Measurements from ENCODE around the gene UGT1A9.

Gene UGT1A9

DNA sequence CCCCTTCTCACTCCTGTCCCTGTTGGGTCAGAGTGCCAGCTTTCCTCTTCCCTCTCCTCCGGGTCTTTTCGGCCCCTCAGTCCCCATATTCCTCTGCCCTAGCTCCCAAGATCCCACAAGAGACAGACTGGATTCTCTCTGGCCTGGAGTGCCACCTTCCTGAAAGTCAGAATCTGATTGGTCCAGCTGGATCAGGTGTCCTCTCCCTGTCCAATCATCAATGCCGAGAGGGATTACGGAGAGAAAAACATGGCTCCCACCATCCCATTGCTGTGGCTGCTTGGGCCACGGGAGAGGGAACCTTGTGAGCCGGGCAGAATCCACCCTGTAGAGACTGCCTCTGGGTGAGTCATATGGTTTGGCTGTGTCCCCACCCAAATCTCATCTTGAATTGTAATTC is 103.7 kb downstream of the UGT1A9 start:
- Mint-ChIP-seq H3K27ac (no peak overlapping the region), H3K36me3 (no peaks in the 10 kb centered on the region), H3K27me3 (peaks cover 7% of the 10 kb centered on the region), H3K9me3 (ENCODE audit: low read depth) (peaks cover 9% of the 10 kb centered on the region), H3K4me3 (no peak overlapping the region), H3K4me1 (ENCODE audit: low read depth) (no peaks in the 10 kb centered on the region)

DNA sequence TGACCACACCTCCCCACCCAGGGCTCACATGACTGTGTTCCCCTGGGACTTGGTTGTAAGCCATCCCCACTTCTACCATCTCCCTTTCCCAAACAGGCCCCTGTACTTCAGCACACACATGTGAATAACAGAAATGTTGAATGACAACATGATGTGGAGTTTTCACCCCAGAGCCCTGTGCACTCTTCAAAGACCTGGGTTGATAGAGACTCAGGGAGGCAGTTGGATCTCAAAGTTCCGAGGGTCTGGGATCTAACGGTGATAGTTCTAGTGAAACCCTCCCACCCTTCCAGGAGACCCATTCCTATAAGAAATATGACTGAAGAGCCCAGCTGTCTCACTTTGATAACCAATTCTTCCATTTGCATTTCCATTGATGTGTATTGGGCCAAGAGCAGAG is 106.3 kb downstream of the UGT1A9 start, which contains the start of gene MROH2A:
Gene MROH2A (plus strand): TSS at position 301 of the 400 bp plus-strand sequence. CDS start 1,029 bp downstream, outside the sequence.
- H3K4me3 Mint-ChIP-seq, result no peak within 1 kb of the TSS
- H3K36me3 Mint-ChIP-seq, result peaks cover 3% of the 10 kb centered on the region
- H3K27me3 Mint-ChIP-seq, result peaks cover 7% of the 10 kb centered on the region
- H3K4me1 Mint-ChIP-seq (ENCODE audit: low read depth), result no peaks in the 10 kb centered on the region
- peaks cover 17% of the 10 kb centered on the region for H3K9me3 Mint-ChIP-seq (ENCODE audit: low read depth)
- no peak within 1 kb of the TSS for H3K27ac Mint-ChIP-seq

DNA sequence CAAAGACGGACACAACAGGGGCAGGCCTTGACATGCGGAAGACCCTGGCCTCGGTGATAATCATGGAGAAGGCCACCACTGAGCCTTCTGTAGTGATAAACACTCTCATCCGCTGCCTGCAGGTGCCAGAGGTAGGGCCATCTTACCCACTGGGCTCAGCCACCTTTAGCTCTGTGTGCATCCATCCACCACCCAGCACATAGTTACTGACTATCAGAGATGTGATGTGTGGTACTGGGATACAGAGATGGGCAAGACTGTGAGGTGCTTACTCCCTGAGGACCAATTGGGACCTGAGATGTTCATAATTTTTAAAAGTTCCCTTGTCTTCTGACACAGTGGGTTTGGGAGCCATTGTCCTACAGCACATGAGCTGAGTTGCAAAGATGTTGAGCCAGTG is 108.0 kb downstream of the UGT1A9 start:
- H3K4me3 Mint-ChIP-seq, result no peak overlapping the region
- no peak overlapping the region for H3K27ac Mint-ChIP-seq
- peaks cover 10% of the 10 kb centered on the region for H3K27me3 Mint-ChIP-seq

DNA sequence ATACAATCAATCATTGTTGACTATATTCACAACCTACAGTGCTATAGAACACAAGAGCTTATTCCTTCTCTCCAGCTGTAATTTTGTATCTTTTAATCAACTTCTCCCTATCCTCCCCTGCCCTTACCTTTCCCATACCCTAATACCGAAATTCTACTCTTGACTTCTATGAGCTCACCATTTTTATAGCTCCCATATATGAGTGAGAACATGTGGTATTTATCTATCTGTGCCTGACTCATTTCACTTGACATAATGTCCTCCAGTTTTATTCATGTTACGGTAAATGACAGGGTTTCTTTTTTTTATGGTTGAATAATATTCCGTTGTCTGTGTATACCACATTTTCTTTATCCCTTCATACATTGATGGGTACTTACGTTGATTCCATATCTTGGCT is 109.1 kb downstream of the UGT1A9 start:
- Mint-ChIP-seq H3K27ac (no peak overlapping the region), H3K4me3 (no peak overlapping the region), H3K27me3 (peaks cover 8% of the 10 kb centered on the region), H3K4me1 (ENCODE audit: low read depth) (no peaks in the 10 kb centered on the region), H3K36me3 (peaks cover 3% of the 10 kb centered on the region), H3K9me3 (ENCODE audit: low read depth) (peaks cover 16% of the 10 kb centered on the region)

More for the DNA sequence above, 108.0 kb downstream of the UGT1A9 start:
- Mint-ChIP-seq H3K9me3 (ENCODE audit: low read depth) (peaks cover 17% of the 10 kb centered on the region), H3K4me1 (ENCODE audit: low read depth) (no peaks in the 10 kb centered on the region), H3K36me3 (peaks cover 3% of the 10 kb centered on the region)

DNA sequence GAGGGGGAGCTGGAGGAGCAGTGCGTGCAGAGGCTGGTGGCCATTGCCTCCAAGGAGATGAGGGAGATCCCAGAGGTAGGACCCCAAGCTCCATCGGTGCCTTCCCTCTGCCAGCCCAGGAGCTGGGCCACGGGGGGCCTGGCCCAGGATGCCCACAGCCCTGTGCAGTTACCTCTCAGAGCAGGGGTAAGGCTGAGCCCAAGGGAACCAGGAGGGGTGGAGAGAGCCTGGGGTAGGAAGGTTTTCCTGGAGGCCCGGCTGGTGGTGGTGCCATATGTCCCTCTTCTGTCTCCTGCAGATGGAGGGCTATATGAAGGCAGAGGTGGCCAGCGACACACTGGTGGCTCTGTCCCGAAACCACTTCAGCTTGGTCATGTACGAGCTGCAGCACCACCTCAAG is 117.9 kb downstream of the UGT1A9 start:
- Mint-ChIP-seq H3K27ac (no peak overlapping the region), H3K4me3 (no peak overlapping the region), H3K27me3 (peaks cover 5% of the 10 kb centered on the region), H3K36me3 (no peaks in the 10 kb centered on the region), H3K4me1 (ENCODE audit: low read depth) (no peaks in the 10 kb centered on the region), H3K9me3 (ENCODE audit: low read depth) (no peaks in the 10 kb centered on the region)

DNA sequence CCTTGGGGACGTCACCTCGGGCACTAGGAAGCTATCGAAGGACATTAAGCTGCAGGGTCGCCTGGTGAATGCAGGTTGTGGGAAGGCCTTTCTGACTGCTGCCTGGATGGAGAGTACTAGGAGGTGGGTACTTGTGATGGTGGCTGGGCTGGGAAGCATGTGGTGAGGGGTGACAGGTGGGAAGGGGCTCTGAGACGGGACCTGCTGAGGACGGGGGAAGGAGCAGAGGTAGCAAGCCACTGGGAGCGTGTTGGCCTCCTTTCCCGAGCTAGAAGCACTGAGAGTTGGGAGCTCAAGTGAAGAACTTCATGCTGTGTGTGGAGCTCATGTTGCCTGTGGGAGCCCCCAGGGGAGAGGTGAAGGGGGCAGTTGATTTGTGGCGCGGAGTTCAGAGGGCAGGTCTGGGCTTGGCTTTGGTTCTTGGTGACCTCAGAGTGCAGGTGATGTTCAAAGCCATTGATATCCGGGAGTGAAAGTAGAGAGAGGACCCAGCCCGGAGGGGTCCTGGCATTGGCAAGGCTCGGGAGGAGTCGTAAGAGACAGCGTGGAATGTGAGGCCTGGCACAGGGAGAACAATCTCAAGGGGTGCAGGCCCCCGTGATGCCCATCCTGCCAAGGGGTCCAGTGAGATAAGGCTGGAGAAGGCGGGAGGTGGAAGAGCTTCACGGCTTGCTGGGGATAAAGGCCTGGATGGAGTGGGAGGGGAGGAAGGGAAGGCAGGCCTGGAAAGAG is 119.6 kb downstream of the UGT1A9 start:
- H3K9me3 Mint-ChIP-seq (ENCODE audit: low read depth), result no peaks in the 10 kb centered on the region
- no peak overlapping the region for H3K4me3 Mint-ChIP-seq
- H3K36me3 Mint-ChIP-seq, result no peaks in the 10 kb centered on the region
- peaks cover 4% of the 10 kb centered on the region for H3K27me3 Mint-ChIP-seq
- H3K4me1 Mint-ChIP-seq (ENCODE audit: low read depth), result no peaks in the 10 kb centered on the region
- no peak overlapping the region for H3K27ac Mint-ChIP-seq

DNA sequence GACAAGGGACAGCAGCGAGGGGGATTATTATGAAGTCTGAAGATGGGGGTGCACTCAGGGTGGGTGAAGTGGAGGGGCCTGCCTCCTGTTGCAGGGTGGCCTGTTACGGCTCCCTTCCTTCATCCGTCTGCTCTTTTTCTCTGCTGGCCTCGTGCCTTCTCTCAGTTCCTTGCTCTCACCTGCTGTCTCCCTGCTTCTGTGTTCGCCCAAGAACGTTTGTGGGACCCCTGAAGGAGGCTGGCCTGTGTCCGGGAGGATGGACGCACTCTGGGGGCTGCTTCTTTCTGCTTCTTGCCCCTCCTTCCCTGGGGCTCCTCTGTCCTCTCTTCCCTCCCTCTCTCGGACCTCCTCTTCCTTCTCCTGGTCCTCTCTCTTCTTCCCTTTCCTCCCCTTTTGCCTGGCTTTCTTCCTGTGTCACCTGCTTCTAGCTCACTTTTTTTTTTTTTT is 120.2 kb downstream of the UGT1A9 start:
- Mint-ChIP-seq H3K36me3 (no peaks in the 10 kb centered on the region), H3K4me3 (no peak overlapping the region), H3K27ac (no peak overlapping the region), H3K4me1 (ENCODE audit: low read depth) (no peaks in the 10 kb centered on the region), H3K27me3 (peaks cover 4% of the 10 kb centered on the region), H3K9me3 (ENCODE audit: low read depth) (no peaks in the 10 kb centered on the region)

DNA sequence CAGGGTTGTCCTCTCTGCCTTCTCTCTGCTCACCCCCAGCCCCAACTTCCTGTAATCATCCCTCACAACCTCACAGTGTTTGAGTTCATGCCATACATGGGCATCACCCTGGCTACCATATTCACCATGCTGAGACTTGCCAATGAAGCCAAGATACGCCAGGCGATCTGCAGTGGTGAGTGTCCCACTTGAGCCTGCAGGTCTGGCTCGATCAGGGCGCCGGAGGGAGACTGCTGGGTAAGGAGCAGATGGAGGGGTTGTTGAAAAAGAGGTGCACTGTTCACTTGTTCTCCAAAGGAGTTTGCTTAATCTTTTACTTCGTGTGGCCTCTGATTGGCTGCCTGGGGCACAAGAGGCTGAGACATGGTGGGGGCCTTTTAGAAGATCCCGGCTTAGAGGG is 121.0 kb downstream of the UGT1A9 start:
- Mint-ChIP-seq H3K4me1 (ENCODE audit: low read depth) (no peaks in the 10 kb centered on the region), H3K27me3 (peaks cover 4% of the 10 kb centered on the region), H3K27ac (no peak overlapping the region), H3K36me3 (no peaks in the 10 kb centered on the region), H3K4me3 (no peak overlapping the region), H3K9me3 (ENCODE audit: low read depth) (no peaks in the 10 kb centered on the region)

DNA sequence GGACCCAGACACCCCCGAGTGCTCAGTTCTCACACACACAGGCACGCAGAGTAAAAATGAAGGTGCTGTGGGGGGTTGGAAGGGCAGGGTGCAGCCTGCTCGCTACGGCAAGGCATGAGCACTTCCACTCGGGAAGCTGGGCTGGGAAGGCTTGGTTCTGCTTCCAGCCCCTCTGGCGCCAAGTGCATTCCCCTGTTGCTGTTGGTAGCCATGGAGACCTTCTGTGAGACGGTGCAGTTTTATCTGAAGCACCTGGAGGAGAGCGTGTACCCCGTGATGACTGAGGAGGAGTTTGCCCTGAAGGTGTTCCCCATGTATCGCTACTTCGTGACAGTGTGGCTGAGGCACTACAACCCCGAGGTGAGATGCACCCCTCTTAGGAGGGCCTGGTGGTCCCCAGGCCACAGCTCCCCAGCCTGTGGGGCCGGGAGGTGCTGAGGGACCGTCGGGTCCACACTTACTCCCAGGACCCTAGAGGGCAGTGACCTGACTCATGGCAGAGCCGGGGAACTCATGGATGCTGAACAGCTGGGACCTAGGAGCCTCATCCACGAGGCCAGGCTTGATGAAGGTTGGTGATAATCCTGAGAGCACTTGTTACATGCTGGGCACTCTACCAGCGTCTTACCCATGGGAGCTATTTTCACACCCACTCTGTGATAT is 121.9 kb downstream of the UGT1A9 start:
- no peaks in the 10 kb centered on the region for H3K36me3 Mint-ChIP-seq

DNA sequence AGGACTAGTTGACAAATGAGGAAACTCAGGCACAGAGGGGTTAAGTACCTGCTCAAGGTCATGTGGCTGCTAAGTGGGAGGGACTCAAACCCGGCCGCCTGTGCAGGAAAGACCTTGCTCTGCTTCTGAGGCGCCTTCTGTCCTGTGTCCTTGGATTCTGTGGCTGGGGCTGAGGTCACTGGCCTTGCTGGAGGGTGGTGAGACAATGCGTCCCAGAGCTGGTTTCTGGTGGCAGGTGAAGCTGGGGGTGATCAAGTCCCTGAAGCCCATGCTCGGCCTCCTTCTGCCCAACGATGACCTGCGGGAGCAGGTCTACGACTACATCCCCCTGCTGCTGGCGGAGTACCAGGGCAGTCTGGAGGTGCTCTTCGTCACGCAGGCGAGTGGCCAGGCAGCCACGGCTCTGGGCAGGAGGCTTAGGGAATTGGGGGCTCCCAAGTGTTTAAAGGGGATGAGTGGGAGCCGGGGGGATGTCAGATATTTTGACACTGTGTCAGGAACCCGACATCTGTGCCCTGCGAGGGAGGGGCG is 122.5 kb downstream of the UGT1A9 start:
- Mint-ChIP-seq H3K9me3 (ENCODE audit: low read depth) (no peaks in the 10 kb centered on the region), H3K36me3 (no peaks in the 10 kb centered on the region), H3K27me3 (no peaks in the 10 kb centered on the region), H3K4me1 (ENCODE audit: low read depth) (no peaks in the 10 kb centered on the region), H3K27ac (no peak overlapping the region), H3K4me3 (no peak overlapping the region)

More for the DNA sequence above, 121.9 kb downstream of the UGT1A9 start:
- no peaks in the 10 kb centered on the region for H3K4me1 Mint-ChIP-seq (ENCODE audit: low read depth)
- no peak overlapping the region for H3K27ac Mint-ChIP-seq
- H3K4me3 Mint-ChIP-seq, result no peak overlapping the region
- no peaks in the 10 kb centered on the region for H3K9me3 Mint-ChIP-seq (ENCODE audit: low read depth)
- H3K27me3 Mint-ChIP-seq, result peaks cover 4% of the 10 kb centered on the region

DNA sequence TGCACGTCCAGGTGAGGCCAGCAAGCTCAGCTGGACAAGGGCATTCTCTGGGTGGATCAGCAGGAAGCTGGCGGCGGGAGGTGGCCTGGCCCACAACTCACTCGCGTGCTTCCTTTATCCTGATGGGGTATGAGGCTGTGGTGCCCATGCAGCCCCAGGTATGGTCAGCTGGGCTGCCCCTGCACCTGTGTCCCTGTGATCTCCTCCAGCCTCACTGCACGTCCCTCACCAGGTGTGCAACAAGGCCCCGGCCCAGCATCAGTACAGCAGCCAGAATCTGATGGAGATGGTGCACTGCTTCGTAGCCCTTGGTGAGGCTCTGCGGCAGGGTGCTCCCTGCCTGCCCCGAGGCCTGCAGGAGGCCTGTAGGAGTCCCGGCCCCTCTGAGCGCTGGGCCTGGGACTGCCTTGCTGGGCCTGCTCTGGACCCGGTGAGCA is 124.1 kb downstream of the UGT1A9 start:
- H3K9me3 Mint-ChIP-seq (ENCODE audit: low read depth), result no peaks in the 10 kb centered on the region
- no peaks in the 10 kb centered on the region for H3K36me3 Mint-ChIP-seq
- H3K4me1 Mint-ChIP-seq (ENCODE audit: low read depth), result no peaks in the 10 kb centered on the region
- H3K4me3 Mint-ChIP-seq, result no peak overlapping the region
- no peak overlapping the region for H3K27ac Mint-ChIP-seq
- H3K27me3 Mint-ChIP-seq, result no peaks in the 10 kb centered on the region

DNA sequence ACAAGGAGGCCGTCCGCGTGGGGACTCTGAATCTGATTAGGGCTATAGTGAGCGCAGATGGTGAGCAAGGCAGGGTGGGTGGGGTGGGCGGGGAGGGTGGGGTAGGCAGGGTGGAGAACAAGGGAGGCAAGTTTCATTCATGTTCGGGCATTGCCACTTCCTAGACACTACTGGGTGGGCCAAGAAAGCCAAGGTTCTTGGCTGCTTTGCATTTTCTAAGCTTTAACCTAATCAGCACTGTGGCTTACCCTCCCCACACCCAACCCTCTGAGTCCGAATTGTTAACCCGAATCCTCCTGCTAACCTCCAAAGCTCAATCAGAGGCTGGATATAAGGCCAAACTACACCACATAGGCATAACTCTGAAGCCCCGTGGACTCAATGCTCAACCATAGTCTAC is 124.6 kb downstream of the UGT1A9 start:
- no peaks in the 10 kb centered on the region for H3K4me1 Mint-ChIP-seq (ENCODE audit: low read depth)
- no peaks in the 10 kb centered on the region for H3K9me3 Mint-ChIP-seq (ENCODE audit: low read depth)
- H3K36me3 Mint-ChIP-seq, result no peaks in the 10 kb centered on the region
- no peaks in the 10 kb centered on the region for H3K27me3 Mint-ChIP-seq
- no peak overlapping the region for H3K27ac Mint-ChIP-seq
- no peak overlapping the region for H3K4me3 Mint-ChIP-seq

DNA sequence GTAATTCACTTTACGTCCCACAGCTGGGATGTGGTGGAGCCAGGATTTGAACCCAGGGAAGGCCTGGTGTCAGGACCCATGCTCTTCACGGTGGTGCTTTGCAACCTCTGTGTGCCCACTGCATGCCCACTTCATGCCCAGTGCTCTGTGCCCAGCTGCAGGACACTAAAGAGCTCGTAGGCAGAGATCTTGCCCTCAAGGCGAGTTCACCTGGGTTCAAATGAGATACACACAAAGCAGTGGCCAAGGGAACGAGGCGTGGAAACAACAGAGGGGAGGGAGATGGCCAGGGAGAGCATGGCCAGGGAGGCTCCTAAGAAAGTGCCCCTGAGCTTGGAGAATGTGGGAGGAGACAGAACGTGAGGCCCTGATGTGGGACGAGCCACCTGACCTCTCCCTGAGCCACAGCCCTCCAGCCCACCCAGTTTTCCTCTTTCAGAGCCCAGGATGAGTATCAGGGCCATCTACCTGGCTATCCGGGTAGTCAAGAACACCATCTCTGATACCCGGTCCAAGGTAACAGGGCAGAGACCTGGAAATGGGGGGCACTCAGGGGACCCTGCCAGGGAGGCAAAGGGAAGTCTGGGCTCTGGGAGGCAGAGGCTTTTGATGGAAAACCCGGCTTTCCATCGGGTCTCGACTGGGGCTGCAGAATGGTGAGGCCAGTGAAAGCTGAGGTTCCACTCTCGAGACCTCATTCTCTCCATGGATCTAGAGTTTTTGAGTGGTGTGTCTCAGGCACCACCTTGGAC is 126.8 kb downstream of the UGT1A9 start:
- Mint-ChIP-seq H3K36me3 (no peaks in the 10 kb centered on the region), H3K27me3 (peaks cover 3% of the 10 kb centered on the region), H3K4me3 (no peak overlapping the region), H3K9me3 (ENCODE audit: low read depth) (no peaks in the 10 kb centered on the region), H3K27ac (no peak overlapping the region), H3K4me1 (ENCODE audit: low read depth) (no peaks in the 10 kb centered on the region)

DNA sequence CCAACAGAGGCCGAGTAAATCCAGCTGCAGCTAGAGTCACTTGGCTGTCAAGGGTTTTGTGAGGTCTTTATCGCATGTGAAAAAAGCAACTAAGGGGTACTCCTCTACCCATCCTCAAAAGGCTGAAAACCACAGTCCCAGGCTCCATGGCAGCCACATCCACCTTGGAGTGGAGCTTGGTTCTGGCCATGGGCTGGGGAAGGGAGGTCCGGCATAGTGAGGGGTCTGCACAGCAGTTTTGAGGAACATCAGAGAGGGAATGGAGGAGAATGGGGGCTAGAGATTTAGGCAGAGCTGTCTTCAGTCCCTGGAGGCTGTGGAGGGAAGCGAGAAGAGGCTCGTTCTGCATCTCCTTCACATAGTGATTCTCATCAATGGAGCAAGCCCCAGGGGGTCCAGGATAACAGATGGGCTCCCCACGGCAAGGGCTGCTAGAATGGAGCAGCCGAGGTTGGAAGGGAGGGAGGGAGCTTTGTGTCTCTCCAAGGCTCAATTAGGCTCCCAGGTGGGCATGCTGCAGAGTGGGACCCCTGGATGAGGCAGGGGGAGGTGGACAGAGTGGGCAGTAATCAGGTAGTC is 127.5 kb downstream of the UGT1A9 start:
- Mint-ChIP-seq H3K9me3 (ENCODE audit: low read depth) (no peaks in the 10 kb centered on the region), H3K36me3 (no peaks in the 10 kb centered on the region), H3K27me3 (peaks cover 3% of the 10 kb centered on the region), H3K4me3 (no peak overlapping the region), H3K4me1 (ENCODE audit: low read depth) (no peaks in the 10 kb centered on the region), H3K27ac (no peak overlapping the region)
